ENCODE measurements around the gene HACD3. TPM values are rescaled to one million over a fixed set of nuclear protein-coding genes. Genes with fewer than 3 reads are reported as not detected.
A peak's percentile ranks its signal among the peaks of the same experiment; 100 is the strongest.
"Not testable (repeated sequence)": the region's sequence is repeated elsewhere in the genome, so short reads cannot be mapped to it uniquely, and the experiment has no call there.

The HACD3 gene
- total RNA-seq, 4 donors from 2014 or later = 20.2 to 144 (median 34.6) TPM

DNA sequence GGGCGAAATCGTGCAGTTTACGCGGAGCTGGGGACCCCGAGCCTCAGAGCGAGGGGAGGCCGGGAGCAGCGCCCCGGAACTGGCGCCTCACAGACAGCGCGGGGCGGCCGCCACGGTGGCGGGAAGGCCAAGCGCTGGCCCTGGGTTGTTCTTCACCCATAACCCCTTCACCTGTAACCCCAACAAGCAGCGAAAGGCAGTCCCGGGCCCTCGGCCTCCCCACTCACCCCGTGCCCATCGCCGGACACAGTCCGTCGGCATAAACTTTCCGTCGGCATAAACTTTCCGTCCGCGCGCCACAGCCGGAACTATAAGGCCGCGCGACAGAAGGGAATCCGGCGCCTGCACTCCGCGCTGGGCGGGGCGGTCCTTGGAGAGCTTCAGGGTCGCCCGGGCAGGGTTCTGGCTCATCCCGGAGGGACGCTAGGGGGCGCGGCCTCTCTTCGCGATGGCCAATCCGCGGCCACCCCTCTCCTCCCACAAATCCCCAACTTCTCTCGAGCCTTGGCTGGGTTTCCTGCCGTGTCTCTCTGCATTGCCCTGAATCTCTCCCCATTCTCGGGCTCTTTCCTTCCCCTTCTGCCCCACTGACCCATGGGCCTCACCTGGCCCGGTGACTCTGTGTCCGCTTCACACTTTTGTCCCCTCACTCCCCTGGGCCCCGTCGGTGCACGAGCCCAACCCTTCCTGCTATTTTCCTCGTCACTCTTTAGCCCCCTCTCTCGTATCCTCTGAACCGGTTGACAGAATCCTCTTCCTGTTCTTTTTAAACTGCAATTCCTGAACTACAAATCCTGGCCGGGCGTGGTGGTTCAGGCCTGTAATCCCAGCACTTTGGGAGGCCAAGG lies 80.8 kb downstream of the HACD3 start, which contains the start of gene INTS14:
Gene INTS14, minus strand, starts transcription at position 261 of the 848 bp plus-strand sequence. CDS start 3,751 bp downstream, outside the sequence.
- Histone ChIP-seq H3K4me1 (peaks cover 5 to 8% of the 10 kb centered on the region in 2 donors), H3K4me3 (peak within 1 kb of the TSS; percentile 68 to 81), H3K36me3 (no peaks in the 10 kb centered on the region), H3K27me3 (no peaks in the 10 kb centered on the region), H3K9me3 (no peaks in the 10 kb centered on the region), H3K27ac (peak within 1 kb of the TSS; percentile 90 to 93)
- TF ChIP-seq, protein P1, sequence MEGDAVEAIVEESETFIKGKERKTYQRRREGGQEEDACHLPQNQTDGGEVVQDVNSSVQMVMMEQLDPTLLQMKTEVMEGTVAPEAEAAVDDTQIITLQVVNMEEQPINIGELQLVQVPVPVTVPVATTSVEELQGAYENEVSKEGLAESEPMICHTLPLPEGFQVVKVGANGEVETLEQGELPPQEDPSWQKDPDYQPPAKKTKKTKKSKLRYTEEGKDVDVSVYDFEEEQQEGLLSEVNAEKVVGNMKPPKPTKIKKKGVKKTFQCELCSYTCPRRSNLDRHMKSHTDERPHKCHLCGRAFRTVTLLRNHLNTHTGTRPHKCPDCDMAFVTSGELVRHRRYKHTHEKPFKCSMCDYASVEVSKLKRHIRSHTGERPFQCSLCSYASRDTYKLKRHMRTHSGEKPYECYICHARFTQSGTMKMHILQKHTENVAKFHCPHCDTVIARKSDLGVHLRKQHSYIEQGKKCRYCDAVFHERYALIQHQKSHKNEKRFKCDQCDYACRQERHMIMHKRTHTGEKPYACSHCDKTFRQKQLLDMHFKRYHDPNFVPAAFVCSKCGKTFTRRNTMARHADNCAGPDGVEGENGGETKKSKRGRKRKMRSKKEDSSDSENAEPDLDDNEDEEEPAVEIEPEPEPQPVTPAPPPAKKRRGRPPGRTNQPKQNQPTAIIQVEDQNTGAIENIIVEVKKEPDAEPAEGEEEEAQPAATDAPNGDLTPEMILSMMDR (IDR thresholded peaks at IDR 0.05) = peak; percentile 45 to 82 (median 73)
- TF ChIP-seq POLR2A (IDR thresholded peaks at IDR 0.05) = peak; percentile 27 to 71
- intact Hi-C loops (cut with DNase I; ENCODE audit: low total_unique reads) = no loop called here
- DNase-seq = peak; percentile 97

DNA sequence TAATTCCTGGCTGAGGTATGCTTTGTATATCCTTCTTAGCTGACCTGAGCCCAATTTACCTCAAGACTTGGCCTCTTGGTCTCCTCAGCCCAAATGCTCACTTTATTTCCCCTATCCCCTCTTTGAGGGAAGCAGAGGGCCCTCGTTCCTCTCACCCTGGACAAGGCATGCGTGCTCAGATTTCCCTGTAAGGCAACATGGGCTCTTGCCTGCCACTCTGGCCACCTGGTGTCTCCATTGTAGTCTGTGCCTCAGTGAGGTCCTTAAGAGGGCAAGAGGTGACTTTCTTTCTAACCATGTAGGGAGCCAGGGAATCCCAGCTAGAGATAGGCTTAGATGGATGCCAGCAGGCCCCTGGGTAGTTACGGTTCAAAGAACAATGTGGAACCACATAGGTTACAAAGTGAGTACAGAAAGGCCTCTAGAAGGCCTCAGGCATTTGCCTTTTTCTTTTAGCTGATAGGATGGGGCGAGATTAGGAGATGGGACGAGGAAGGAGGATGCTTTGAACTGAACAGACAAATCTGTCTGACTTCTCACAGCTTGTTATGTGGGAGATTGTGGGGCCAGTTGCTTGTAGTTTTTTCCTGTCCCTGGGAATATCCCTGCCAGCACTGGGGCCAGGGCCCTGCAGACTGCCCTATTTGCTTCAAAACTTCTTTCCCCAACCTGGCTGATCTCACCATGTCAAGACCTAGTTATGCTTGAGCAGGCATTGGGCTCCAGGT lies 81.8 kb downstream of the HACD3 start:
- Histone ChIP-seq H3K27me3 (no peaks in the 10 kb centered on the region), H3K4me3 (peak overlapping the region; percentile 68 to 81), H3K4me1 (peaks cover 5 to 8% of the 10 kb centered on the region in 2 donors), H3K9me3 (no peaks in the 10 kb centered on the region), H3K36me3 (no peaks in the 10 kb centered on the region), H3K27ac (peak overlapping the region; percentile 90 to 93)
- TF ChIP-seq, protein P1 (IDR thresholded peaks at IDR 0.05) = no peak
- no peak for TF ChIP-seq POLR2A (IDR thresholded peaks at IDR 0.05)
- DNase-seq = no peak
- intact Hi-C loops (cut with DNase I; ENCODE audit: low total_unique reads) = no loop called here

- H3K27ac ChIP-seq = peak overlapping the region in 1 of 2 donors; percentile 93
- H3K4me1 ChIP-seq = peaks cover 5 to 8% of the 10 kb centered on the region in 2 donors
- no peak for DNase-seq
- intact Hi-C loops (cut with DNase I; ENCODE audit: low total_unique reads) = no loop called here
- H3K36me3 ChIP-seq = no peaks in the 10 kb centered on the region
- no peaks in the 10 kb centered on the region for H3K9me3 ChIP-seq
- no peaks in the 10 kb centered on the region for H3K27me3 ChIP-seq
- H3K4me3 ChIP-seq = no peak overlapping the region
- TF ChIP-seq, protein P1 (IDR thresholded peaks at IDR 0.05) = no peak
- no peak for TF ChIP-seq POLR2A (IDR thresholded peaks at IDR 0.05)
Measured at GRCh38 chr15:65612616-65612946, 82.3 kb downstream of the HACD3 start.

DNA sequence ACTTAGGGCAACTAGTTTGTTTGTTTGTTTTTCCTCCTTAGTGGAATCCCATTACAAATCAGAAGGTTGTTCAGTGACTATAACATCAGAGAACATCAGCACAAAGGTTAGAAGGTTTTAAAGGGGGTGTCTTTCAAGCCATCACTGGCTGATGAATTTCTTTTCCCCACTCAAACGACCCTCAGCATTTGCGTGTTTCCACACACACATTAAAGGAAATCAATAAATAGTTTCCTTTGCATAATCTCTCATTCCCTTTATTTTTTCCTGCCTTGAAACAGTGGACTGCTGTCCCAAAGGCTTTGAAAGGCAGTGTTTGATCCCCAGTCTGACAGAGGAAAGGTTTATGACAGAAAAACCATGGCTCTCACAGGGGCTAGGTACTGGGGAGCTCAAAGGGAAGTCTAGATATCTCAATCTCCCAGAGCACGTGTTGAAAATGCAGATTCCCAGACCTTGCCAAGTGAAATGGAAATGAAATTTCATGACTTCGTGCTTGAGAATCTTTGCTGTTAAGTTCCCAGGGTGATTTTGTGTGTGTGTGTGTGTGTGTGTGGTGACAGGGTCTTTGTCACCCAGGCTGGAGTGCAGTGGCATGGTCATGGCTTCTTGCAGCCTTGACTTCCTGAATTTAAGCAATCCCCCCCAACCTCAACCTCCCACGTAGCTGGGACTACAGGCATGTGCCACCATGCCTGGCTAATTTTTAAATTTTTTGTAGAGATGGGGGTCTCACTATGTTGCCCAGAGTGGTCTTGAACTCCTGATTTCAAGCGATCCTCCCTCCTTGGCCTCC lies 82.9 kb downstream of the HACD3 start:
- no peaks in the 10 kb centered on the region for H3K36me3 ChIP-seq
- no peak for TF ChIP-seq POLR2A (IDR thresholded peaks at IDR 0.05)
- TF ChIP-seq, protein P1 (IDR thresholded peaks at IDR 0.05) = no peak
- intact Hi-C loops (cut with DNase I; ENCODE audit: low total_unique reads) = no loop called here
- no peak overlapping the region for H3K4me3 ChIP-seq
- no peak for DNase-seq
- peaks cover 5 to 8% of the 10 kb centered on the region in 2 donors for H3K4me1 ChIP-seq
- peak overlapping the region in 1 of 2 donors; percentile 93 for H3K27ac ChIP-seq
- no peaks in the 10 kb centered on the region for H3K27me3 ChIP-seq
- no peaks in the 10 kb centered on the region for H3K9me3 ChIP-seq

GRCh38 chr15:65615887-65616286 lies 85.6 kb downstream of the HACD3 start:
- H3K4me3 ChIP-seq; H3K9me3 ChIP-seq; H3K4me1 ChIP-seq; H3K27me3 ChIP-seq; DNase-seq; intact Hi-C loops (cut with DNase I; ENCODE audit: low total_unique reads); H3K36me3 ChIP-seq; H3K27ac ChIP-seq: not testable (repeated sequence)
